HCT116 (cell line): Measurements from ENCODE around the gene DIP2B.
A peak's percentile ranks its signal among the peaks of the same experiment; 100 is the strongest.

Experiments used
- ATF3 ChIP-seq: IDR thresholded peaks from 2 replicates; pipeline ENCODE4 v1.6.1; 2012
- CEBPB ChIP-seq: IDR thresholded peaks from 2 replicates; pipeline ENCODE4 v1.6.1; 2012; ENCODE audit warnings: low read depth
- CTCF ChIP-seq, 3 experiments: fragments of 200-600 bp in 1 of 3; sonication (generic) in 1 of 3; IDR thresholded peaks in 2 of 3; conservative IDR thresholded peaks in 1 of 3; 2 replicates each; pipeline ENCODE4 v1.5.1; 2012 to 2017; ENCODE audit warnings: low read depth in 2 of 3, low read length in 2 of 3, antibody characterized with exemption in 1 of 3, borderline replicate concordance in 1 of 3, control low read depth in 1 of 3, mild to moderate bottlenecking in 1 of 3, mixed read lengths in 1 of 3, mixed run types in 1 of 3, moderate library complexity in 1 of 3; ENCODE audit not compliant: insufficient read depth in 1 of 3
- EZH2 ChIP-seq: fragments of 200-600 bp; sonication (generic); IDR thresholded peaks from 2 replicates; pipeline ENCODE4 v1.6.1; 2017; ENCODE audit warnings: antibody characterized with exemption, mixed run types
- JUND ChIP-seq: IDR thresholded peaks from 2 replicates; pipeline ENCODE4 v1.6.1; 2012
- MAX ChIP-seq: IDR thresholded peaks from 2 replicates; pipeline ENCODE4 v1.6.1; 2012
- POLR2A ChIP-seq: IDR thresholded peaks from 2 replicates; pipeline ENCODE4 v1.7.0; 2011; ENCODE audit warnings: borderline replicate concordance; ENCODE audit not compliant: insufficient read depth, insufficient read length; ENCODE audit errors: extremely low read depth
- POLR2AphosphoS5 ChIP-seq: IDR thresholded peaks from 2 replicates; pipeline ENCODE4 v1.6.1; 2011; ENCODE audit warnings: mild to moderate bottlenecking, low read depth, low read length, moderate library complexity
- RAD21 ChIP-seq: IDR thresholded peaks from 2 replicates; pipeline ENCODE4 v1.6.1; 2012; ENCODE audit warnings: low read depth, mild to moderate bottlenecking
- YY1 ChIP-seq: IDR thresholded peaks from 2 replicates; pipeline ENCODE4 v1.6.1; 2011; ENCODE audit warnings: low read length, low read depth, moderate library complexity, mild to moderate bottlenecking; ENCODE audit not compliant: insufficient replicate concordance; ENCODE audit errors: extremely low read depth

- peak; percentile 67 to 78 (median 70); a peak in 5 of 6 replicates for TF ChIP-seq CTCF (IDR thresholded peaks at IDR 0.05 in 2 of 3, conservative IDR thresholded peaks at IDR 0.05 in 1 of 3; ENCODE audit: borderline replicate concordance in 1 of 3, insufficient read depth in 1 of 3, low read depth in 2 of 3, low read length in 2 of 3)
- TF ChIP-seq ATF3: no peak
- no peak for TF ChIP-seq EZH2
- TF ChIP-seq MAX: no peak
- no peak for TF ChIP-seq POLR2AphosphoS5
- TF ChIP-seq CEBPB: no peak; the same call in 1 of the 2 replicates
- TF ChIP-seq JUND: no peak; the same call in 1 of the 2 replicates
- TF ChIP-seq POLR2A: no peak
- peak; percentile 83 for TF ChIP-seq RAD21
- TF ChIP-seq YY1: no peak
These were observed 260.5 kb downstream of the DIP2B start for GRCh38 chr12:50765095-50765911.
